GM12878 (cell line): ENCODE data around the gene LYZL2.

Experiments
- CHD2 ChIP-seq: IDR thresholded peaks from 2 replicates; pipeline ENCODE4 v1.6.1; 2011; ENCODE audit warnings: low read depth, low read length, improper control_type of control experiment, borderline replicate concordance
- CREB1 ChIP-seq: IDR thresholded peaks from 2 replicates; pipeline ENCODE4 v1.6.1; 2012; ENCODE audit warnings: low read depth, mild to moderate bottlenecking, inconsistent platforms
- EP300 ChIP-seq, 2 experiments: fragments of 150-350 bp in 1 of 2; IDR thresholded peaks; 2 replicates each; pipeline ENCODE4 v1.6.1; 2011 to 2012; ENCODE audit warnings: low read depth in 2 of 2, low read length in 2 of 2, borderline replicate concordance in 1 of 2, improper control_type of control experiment in 1 of 2, inconsistent platforms in 1 of 2; ENCODE audit not compliant: control insufficient read depth in 1 of 2
- ETV6 ChIP-seq, 2 experiments: fragments of 450-650 bp in 1 of 2; IDR thresholded peaks in 1 of 2; conservative IDR thresholded peaks in 1 of 2; 2 replicates each; pipeline ENCODE4 v1.6.1; 2014; ENCODE audit warnings: antibody characterized with exemption in 1 of 2, borderline replicate concordance in 1 of 2, low read depth in 1 of 2, mild to moderate bottlenecking in 1 of 2, moderate library complexity in 1 of 2
- HDAC2 ChIP-seq: fragments of 200-600 bp; sonication (generic); IDR thresholded peaks from 2 replicates; pipeline ENCODE4 v1.6.1; 2017
- MTA3 ChIP-seq: IDR thresholded peaks from 2 replicates; pipeline ENCODE4 v1.6.1; 2012; ENCODE audit warnings: low read length, inconsistent platforms, borderline replicate concordance
- NBN ChIP-seq: fragments of 450-650 bp; IDR thresholded peaks from 2 replicates; pipeline ENCODE4 v1.6.1; 2016
- POLR2AphosphoS5 ChIP-seq: IDR thresholded peaks from 2 replicates; pipeline ENCODE4 v1.6.1; 2011; ENCODE audit warnings: mild to moderate bottlenecking, low read length, inconsistent platforms
- RFX5 ChIP-seq: IDR thresholded peaks from 2 replicates; pipeline ENCODE4 v1.6.1; 2011; ENCODE audit warnings: low read depth, low read length, improper control_type of control experiment
- TAF1 ChIP-seq: IDR thresholded peaks from 2 replicates; pipeline ENCODE4 v1.6.1; 2011; ENCODE audit warnings: mild to moderate bottlenecking, low read depth, low read length, borderline replicate concordance
- TCF12 ChIP-seq: IDR thresholded peaks from 2 replicates; pipeline ENCODE4 v1.6.1; 2011; ENCODE audit warnings: low read depth, mild to moderate bottlenecking, low read length
- ZNF207 ChIP-seq: fragments of 450-650 bp; IDR thresholded peaks from 2 replicates; pipeline ENCODE4 v1.6.1; 2014; ENCODE audit warnings: antibody characterized with exemption, mild to moderate bottlenecking, borderline replicate concordance
- TF ChIP-seq, protein P1 (sequence below), 3 experiments: IDR thresholded peaks in 2 of 3; conservative IDR thresholded peaks in 1 of 3; 2 replicates each; pipeline ENCODE4 v1.5.1; 2011; ENCODE audit warnings: low read depth in 3 of 3, low read length in 3 of 3, mild to moderate bottlenecking in 3 of 3, control low read depth in 2 of 3, moderate library complexity in 2 of 3, inconsistent platforms in 1 of 3, mixed read lengths in 1 of 3; ENCODE audit not compliant: control insufficient read depth in 2 of 3, insufficient read depth in 1 of 3; ENCODE audit errors: extremely low read depth in 1 of 3
- TF ChIP-seq, protein P2 (sequence below): fragments of 450-650 bp; IDR thresholded peaks from 2 replicates; pipeline ENCODE4 v1.6.1; 2014; ENCODE audit warnings: mild to moderate bottlenecking

DNA sequence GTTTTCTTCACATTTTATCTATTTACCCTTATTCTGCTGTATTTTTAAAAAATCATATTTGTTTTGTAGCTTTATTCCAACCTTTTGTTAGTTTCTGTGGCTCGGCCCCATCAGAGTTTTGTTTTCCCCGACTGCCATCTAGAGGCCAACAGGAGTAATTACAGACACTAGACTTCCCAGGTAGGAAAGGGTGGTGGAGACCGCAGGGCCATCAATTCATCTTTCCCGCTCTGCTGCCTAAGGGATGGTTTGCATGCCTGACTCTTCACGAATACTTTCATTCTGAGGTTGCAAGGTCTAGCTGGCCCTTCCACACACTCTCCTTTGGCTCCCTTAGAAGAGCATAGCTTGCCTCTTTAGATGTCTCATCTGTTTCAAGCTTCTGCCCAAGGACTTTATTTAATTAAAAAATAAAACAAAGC lies 38.3 kb downstream of the LYZL2 start:
- TF ChIP-seq, protein P1, sequence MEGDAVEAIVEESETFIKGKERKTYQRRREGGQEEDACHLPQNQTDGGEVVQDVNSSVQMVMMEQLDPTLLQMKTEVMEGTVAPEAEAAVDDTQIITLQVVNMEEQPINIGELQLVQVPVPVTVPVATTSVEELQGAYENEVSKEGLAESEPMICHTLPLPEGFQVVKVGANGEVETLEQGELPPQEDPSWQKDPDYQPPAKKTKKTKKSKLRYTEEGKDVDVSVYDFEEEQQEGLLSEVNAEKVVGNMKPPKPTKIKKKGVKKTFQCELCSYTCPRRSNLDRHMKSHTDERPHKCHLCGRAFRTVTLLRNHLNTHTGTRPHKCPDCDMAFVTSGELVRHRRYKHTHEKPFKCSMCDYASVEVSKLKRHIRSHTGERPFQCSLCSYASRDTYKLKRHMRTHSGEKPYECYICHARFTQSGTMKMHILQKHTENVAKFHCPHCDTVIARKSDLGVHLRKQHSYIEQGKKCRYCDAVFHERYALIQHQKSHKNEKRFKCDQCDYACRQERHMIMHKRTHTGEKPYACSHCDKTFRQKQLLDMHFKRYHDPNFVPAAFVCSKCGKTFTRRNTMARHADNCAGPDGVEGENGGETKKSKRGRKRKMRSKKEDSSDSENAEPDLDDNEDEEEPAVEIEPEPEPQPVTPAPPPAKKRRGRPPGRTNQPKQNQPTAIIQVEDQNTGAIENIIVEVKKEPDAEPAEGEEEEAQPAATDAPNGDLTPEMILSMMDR (IDR thresholded peaks at IDR 0.05 in 2 of 3, conservative IDR thresholded peaks at IDR 0.05 in 1 of 3; ENCODE audit: control insufficient read depth in 2 of 3, extremely low read depth in 1 of 3, insufficient read depth in 1 of 3, low read depth in 3 of 3, low read length in 3 of 3): peak; percentile 66 to 78 (median 72)
- no peak for TF ChIP-seq ETV6 (conservative IDR thresholded peaks at IDR 0.05 in 1 of 2, IDR thresholded peaks at IDR 0.05 in 1 of 2; ENCODE audit: borderline replicate concordance in 1 of 2, low read depth in 1 of 2)
- no peak for TF ChIP-seq TCF12
- TF ChIP-seq EP300 (IDR thresholded peaks at IDR 0.05; ENCODE audit: borderline replicate concordance in 1 of 2, control insufficient read depth in 1 of 2, low read depth in 2 of 2, low read length in 2 of 2): no peak
- TF ChIP-seq POLR2AphosphoS5: no peak
- no peak for TF ChIP-seq HDAC2
- TF ChIP-seq, protein P2, sequence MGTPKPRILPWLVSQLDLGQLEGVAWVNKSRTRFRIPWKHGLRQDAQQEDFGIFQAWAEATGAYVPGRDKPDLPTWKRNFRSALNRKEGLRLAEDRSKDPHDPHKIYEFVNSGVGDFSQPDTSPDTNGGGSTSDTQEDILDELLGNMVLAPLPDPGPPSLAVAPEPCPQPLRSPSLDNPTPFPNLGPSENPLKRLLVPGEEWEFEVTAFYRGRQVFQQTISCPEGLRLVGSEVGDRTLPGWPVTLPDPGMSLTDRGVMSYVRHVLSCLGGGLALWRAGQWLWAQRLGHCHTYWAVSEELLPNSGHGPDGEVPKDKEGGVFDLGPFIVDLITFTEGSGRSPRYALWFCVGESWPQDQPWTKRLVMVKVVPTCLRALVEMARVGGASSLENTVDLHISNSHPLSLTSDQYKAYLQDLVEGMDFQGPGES: no peak
- no peak for TF ChIP-seq TAF1
- TF ChIP-seq CHD2: no peak
- TF ChIP-seq CREB1: no peak
- TF ChIP-seq RFX5: no peak
- no peak for TF ChIP-seq MTA3
- TF ChIP-seq ZNF207: peak; percentile 32; the same call in 1 of the 2 replicates
- no peak for TF ChIP-seq NBN
